Activated CD4-positive, alpha-beta memory T cell treated with anti-CD3 and anti-CD28 coated beads for 36 hours (primary cell): ENCODE results near the gene PHAX. TPM values are rescaled to one million over a fixed set of nuclear protein-coding genes. Genes with fewer than 3 reads are reported as not detected.
"Not testable (repeated sequence)": the region's sequence is repeated elsewhere in the genome, so short reads cannot be mapped to it uniquely, and the experiment has no call there.

Experiments used
- CTCF ChIA-PET: fragments of 350-600 bp; sonication (Branson Sonifier 250); formaldehyde crosslinking; loops from one replicate; lab custom pipeline; 2021; ENCODE audit warnings: antibody characterized with exemption, inconsistent platforms; lab: Charles Lee
- POLR2A ChIA-PET: fragments of 350-600 bp; sonication (Branson Sonifier 250); formaldehyde crosslinking; loops from one replicate; lab custom pipeline; 2021; ENCODE audit warnings: antibody characterized with exemption; lab: Charles Lee
- DNase-seq: peaks from one replicate; pipeline ENCODE4 v3.0.0-alpha.2; 2020
- H3K27ac Mint-ChIP-seq: one replicate; pipeline ENCODE4 v1.8.0; 2021; ENCODE audit warnings: mixed read lengths
- H3K27me3 Mint-ChIP-seq: one replicate; pipeline ENCODE4 v1.8.0; 2021; ENCODE audit warnings: mixed read lengths
- H3K36me3 Mint-ChIP-seq: one replicate; pipeline ENCODE4 v1.8.0; 2021; ENCODE audit warnings: mixed read lengths
- H3K4me1 Mint-ChIP-seq: one replicate; pipeline ENCODE4 v1.8.0; 2021; ENCODE audit warnings: low read depth, mixed read lengths
- H3K4me3 Mint-ChIP-seq: one replicate; pipeline ENCODE4 v1.8.0; 2021; ENCODE audit warnings: mild to moderate bottlenecking, mixed read lengths
- H3K9me3 Mint-ChIP-seq: one replicate; pipeline ENCODE4 v1.8.0; 2021; ENCODE audit warnings: mixed read lengths
- intact Hi-C: fragments of 100-400 bp; cut with micrococcal nuclease; formaldehyde crosslinking; loops from one replicate; pipeline ENCODE4 v1.15.1; 2023
- total RNA-seq, 2 experiments: library from RNA; stranded (reverse); gene quantifications; one replicate each; pipeline ENCODE4 v1.2.3, GENCODE V29; 2021

Gene PHAX
- total RNA-seq, 2 experiments from 2014 or later: 40.7 to 43.2 TPM

- peaks cover 7% of the 10 kb centered on the region for H3K27me3 Mint-ChIP-seq
- no peaks in the 10 kb centered on the region for H3K36me3 Mint-ChIP-seq
- no peak overlapping the region for H3K27ac Mint-ChIP-seq
- H3K4me3 Mint-ChIP-seq: no peak overlapping the region
- ChIA-PET CTCF (interaction anchor here (0.6 kb wide), 1 partner anchor 35 kb away, joined by 6 read pairs; no protein-coding TSS in a partner anchor), POLR2A (no interaction called here)
- intact Hi-C loops: no loop called here
- no peaks in the 10 kb centered on the region for H3K9me3 Mint-ChIP-seq
- DNase-seq: no peak
- no peaks in the 10 kb centered on the region for H3K4me1 Mint-ChIP-seq
Measured at GRCh38 chr5:126587551-126588390, 13.0 kb upstream of the PHAX start.

- POLR2A ChIA-PET: no interaction called here
- peaks cover 13% of the 10 kb centered on the region for H3K27me3 Mint-ChIP-seq
- H3K4me1 Mint-ChIP-seq: peaks cover 6% of the 10 kb centered on the region
- CTCF ChIA-PET: interaction anchor here (0.6 kb wide), 1 partner anchor 45 kb away, joined by 3 read pairs; no protein-coding TSS in a partner anchor
- H3K9me3 Mint-ChIP-seq: no peaks in the 10 kb centered on the region
- no peak overlapping the region for H3K27ac Mint-ChIP-seq
- no peaks in the 10 kb centered on the region for H3K36me3 Mint-ChIP-seq
- no peak overlapping the region for H3K4me3 Mint-ChIP-seq
- intact Hi-C loops: no loop called here
- no peak for DNase-seq
Measured at GRCh38 chr5:126589536-126590297, 11.0 kb upstream of the PHAX start.

- ChIA-PET CTCF (no interaction called here), POLR2A (no interaction called here)
- DNase-seq: no peak
- Mint-ChIP-seq H3K27me3 (peaks cover 13% of the 10 kb centered on the region), H3K27ac (no peak overlapping the region), H3K9me3 (no peaks in the 10 kb centered on the region), H3K36me3 (no peaks in the 10 kb centered on the region), H3K4me1 (peaks cover 8% of the 10 kb centered on the region), H3K4me3 (no peak overlapping the region)
- intact Hi-C loops: no loop called here
Measured at GRCh38 chr5:126591549-126591948, 9.2 kb upstream of the PHAX start.

- ChIA-PET POLR2A (no interaction called here), CTCF (interaction anchor here (0.6 to 1.4 kb wide), 4 partner anchors 61 to 1575 kb away, joined by 3 to 5 read pairs (median 3); no protein-coding TSS in a partner anchor)
- Mint-ChIP-seq H3K4me1 (peaks cover 8% of the 10 kb centered on the region), H3K36me3 (no peaks in the 10 kb centered on the region), H3K9me3 (no peaks in the 10 kb centered on the region), H3K4me3 (peak within 1 kb of the TSS; percentile 75), H3K27ac (no peak within 1 kb of the TSS), H3K27me3 (peaks cover 13% of the 10 kb centered on the region)
- intact Hi-C loops: no loop called here
- peak; percentile 55 for DNase-seq
Measured at GRCh38 chr5:126594748-126595485, 5.8 kb upstream of the PHAX start, which contains the start of gene ALDH7A1. Gene ALDH7A1, minus strand, starts transcription at chr5:126595219. Its CDS starts 21 bp downstream, at chr5:126595198.

GRCh38 chr5:126595486-126596083, 5.2 kb upstream of the PHAX start:
- POLR2A ChIA-PET: no interaction called here
- no peaks in the 10 kb centered on the region for H3K36me3 Mint-ChIP-seq
- H3K27me3 Mint-ChIP-seq: peaks cover 13% of the 10 kb centered on the region
- intact Hi-C loops: no loop called here
- CTCF ChIA-PET: interaction anchor here (1.4 kb wide), 1 partner anchor 231 kb away, joined by 3 read pairs; no protein-coding TSS in a partner anchor
- no peaks in the 10 kb centered on the region for H3K9me3 Mint-ChIP-seq
- DNase-seq: no peak
- H3K4me3 Mint-ChIP-seq: peak overlapping the region; percentile 75
- H3K27ac Mint-ChIP-seq: no peak overlapping the region
- peaks cover 15% of the 10 kb centered on the region for H3K4me1 Mint-ChIP-seq

GRCh38 chr5:126597156-126597555, 3.6 kb upstream of the PHAX start:
- H3K27me3 Mint-ChIP-seq: peaks cover 12% of the 10 kb centered on the region
- ChIA-PET CTCF (no interaction called here), POLR2A (no interaction called here)
- intact Hi-C loops: no loop called here
- peaks cover 20% of the 10 kb centered on the region for H3K4me1 Mint-ChIP-seq
- H3K4me3 Mint-ChIP-seq: no peak overlapping the region
- H3K36me3 Mint-ChIP-seq: peaks cover 3% of the 10 kb centered on the region
- H3K27ac Mint-ChIP-seq: no peak overlapping the region
- no peak for DNase-seq
- H3K9me3 Mint-ChIP-seq: no peaks in the 10 kb centered on the region

GRCh38 chr5:126599499-126599898, 1.2 kb upstream of the PHAX start:
- POLR2A ChIA-PET: no interaction called here
- Mint-ChIP-seq H3K4me3 (no peak overlapping the region), H3K9me3 (no peaks in the 10 kb centered on the region)

GRCh38 chr5:126599971-126600630, 646 bp upstream of the PHAX start:
- H3K27me3 Mint-ChIP-seq, DNase-seq, H3K9me3 Mint-ChIP-seq: not testable (repeated sequence)
- Mint-ChIP-seq H3K36me3 (peaks cover 17% of the 10 kb centered on the region), H3K4me3 (peak overlapping the region; percentile 99), H3K4me1 (peaks cover 27% of the 10 kb centered on the region), H3K27ac (peak overlapping the region; percentile 97)
- POLR2A ChIA-PET: interaction anchor here (1.2 kb wide), 2 partner anchors 41 to 178 kb away, joined by 3 to 4 read pairs; no protein-coding TSS in a partner anchor
- intact Hi-C loops: loop anchor here (1.0 to 5.0 kb wide), 5 partner anchors 151 to 431 kb away; partner anchors contain the start of genes GRAMD2B and MARCHF3
- CTCF ChIA-PET: interaction anchor here (0.6 to 2.9 kb wide), 17 partner anchors 8 to 892 kb away, joined by 3 to 17 read pairs (median 4); no protein-coding TSS in a partner anchor

More at GRCh38 chr5:126599499-126599898, 1.2 kb upstream of the PHAX start:
- Mint-ChIP-seq H3K27ac (no peak overlapping the region), H3K27me3 (no peaks in the 10 kb centered on the region), H3K4me1 (peaks cover 30% of the 10 kb centered on the region), H3K36me3 (peaks cover 14% of the 10 kb centered on the region)
- CTCF ChIA-PET: interaction anchor here (1.2 to 2.9 kb wide), 2 partner anchors 179 to 246 kb away, joined by 3 to 17 read pairs; no protein-coding TSS in a partner anchor
- no peak for DNase-seq
- intact Hi-C loops: no loop called here

GRCh38 chr5:126603402-126603991, 2.8 kb downstream of the PHAX start:
- POLR2A ChIA-PET: interaction anchor here (0.6 kb wide), 1 partner anchor 223 kb away, joined by 5 read pairs; no protein-coding TSS in a partner anchor
- CTCF ChIA-PET: interaction anchor here (0.6 kb wide), 1 partner anchor 708 kb away, joined by 3 read pairs; no protein-coding TSS in a partner anchor
- no peak for DNase-seq
- no peaks in the 10 kb centered on the region for H3K27me3 Mint-ChIP-seq
- peaks cover 49% of the 10 kb centered on the region for H3K4me1 Mint-ChIP-seq
- no peak overlapping the region for H3K4me3 Mint-ChIP-seq
- H3K36me3 Mint-ChIP-seq: peaks cover 37% of the 10 kb centered on the region
- intact Hi-C loops: loop anchor here (5.0 kb wide), 1 partner anchor 251 kb away; no protein-coding TSS in a partner anchor
- no peak overlapping the region for H3K27ac Mint-ChIP-seq
- no peaks in the 10 kb centered on the region for H3K9me3 Mint-ChIP-seq

GRCh38 chr5:126605525-126605924, 4.8 kb downstream of the PHAX start:
- Mint-ChIP-seq H3K4me3 (no peak overlapping the region), H3K27me3 (no peaks in the 10 kb centered on the region), H3K27ac (no peak overlapping the region), H3K36me3 (peaks cover 42% of the 10 kb centered on the region), H3K4me1 (peaks cover 50% of the 10 kb centered on the region), H3K9me3 (no peaks in the 10 kb centered on the region)
- POLR2A ChIA-PET: no interaction called here
- CTCF ChIA-PET: interaction anchor here (0.8 to 1.4 kb wide), 2 partner anchors 70 to 886 kb away, joined by 3 read pairs; no protein-coding TSS in a partner anchor
- DNase-seq: no peak
- intact Hi-C loops: no loop called here
